GM19328 (cell line): ENCODE results near the gene SMIM28.

Experiments used
- ATAC-seq: cut with Tn5 transposase; IDR thresholded peaks from one replicate; pipeline ENCODE4 v1.9.1; 2021; ENCODE audit warnings: mild to moderate bottlenecking, moderate library complexity; ENCODE audit not compliant: unreplicated experiment

SMIM28 gene

GRCh38 chr6:138427701-138428100 lies 50.0 kb downstream of the SMIM28 start:
- no peak for ATAC-seq

- no peak for ATAC-seq
These were observed 51.4 kb downstream of the SMIM28 start for GRCh38 chr6:138428944-138429598.

- ATAC-seq, result no peak
These were observed 52.1 kb downstream of the SMIM28 start for GRCh38 chr6:138429761-138430160.

GRCh38 chr6:138430361-138431145 lies 52.8 kb downstream of the SMIM28 start:
- no peak for ATAC-seq

GRCh38 chr6:138431256-138432062 lies 53.8 kb downstream of the SMIM28 start:
- no peak for ATAC-seq

- no peak for ATAC-seq
These were observed 54.3 kb downstream of the SMIM28 start for GRCh38 chr6:138432063-138432356.
